GM19193 (cell line): ENCODE measurements around the gene WFDC9.

Experiments
- POLR2A ChIP-seq: IDR thresholded peaks from 4 replicates; pipeline ENCODE4 v1.6.1; 2011; ENCODE audit not compliant: insufficient read depth, insufficient read length; ENCODE audit errors: extremely low read depth

WFDC9 gene

DNA sequence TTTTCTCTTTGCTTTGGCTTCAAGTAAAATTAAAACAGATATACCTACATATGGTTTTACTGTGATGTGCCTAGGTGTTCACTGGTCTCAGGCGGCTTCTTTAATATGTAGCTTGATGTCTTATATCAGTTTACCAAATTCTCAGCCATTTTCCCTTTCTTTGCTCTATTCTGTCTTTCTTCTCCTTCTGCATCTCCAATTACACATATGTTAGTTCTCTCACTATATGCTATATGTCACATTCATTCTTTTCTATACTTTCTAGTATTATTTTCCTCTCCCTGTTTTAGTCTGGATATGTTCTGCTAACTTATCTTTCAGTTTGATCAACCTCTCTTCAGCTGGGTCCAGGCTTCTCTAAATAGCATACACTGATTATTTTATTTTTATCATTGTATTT, 37.6 kb downstream of the WFDC9 start:
- TF ChIP-seq POLR2A: no peak

DNA sequence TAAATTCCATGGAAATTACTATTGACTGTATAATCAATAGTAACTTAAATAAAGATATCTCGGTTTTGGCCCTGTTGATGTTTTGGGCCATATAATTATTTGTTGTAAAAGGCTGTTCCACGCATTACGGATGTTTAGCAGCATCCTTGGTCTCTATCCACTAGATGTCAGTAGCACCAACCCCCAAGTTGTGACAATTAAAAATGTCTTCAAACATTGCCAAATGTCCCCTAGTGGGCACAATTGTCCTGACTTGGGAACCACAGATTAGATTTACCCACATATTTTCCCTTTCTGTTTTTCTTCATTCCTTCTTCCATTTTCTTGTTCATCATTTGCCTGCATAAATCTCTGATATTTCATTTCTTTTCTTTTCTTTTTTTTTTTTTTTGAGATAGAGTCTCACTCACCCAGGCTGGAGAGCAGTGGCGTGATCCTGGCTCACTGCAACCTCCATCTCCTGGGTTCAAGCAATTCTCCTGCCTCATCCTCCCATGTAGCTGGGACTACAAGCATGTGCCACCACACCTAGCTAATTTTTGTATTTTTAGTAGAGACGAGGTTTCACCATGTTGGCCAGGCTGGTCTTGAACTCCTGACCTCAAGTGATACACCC, 38.4 kb downstream of the WFDC9 start:
- no peak for TF ChIP-seq POLR2A

DNA sequence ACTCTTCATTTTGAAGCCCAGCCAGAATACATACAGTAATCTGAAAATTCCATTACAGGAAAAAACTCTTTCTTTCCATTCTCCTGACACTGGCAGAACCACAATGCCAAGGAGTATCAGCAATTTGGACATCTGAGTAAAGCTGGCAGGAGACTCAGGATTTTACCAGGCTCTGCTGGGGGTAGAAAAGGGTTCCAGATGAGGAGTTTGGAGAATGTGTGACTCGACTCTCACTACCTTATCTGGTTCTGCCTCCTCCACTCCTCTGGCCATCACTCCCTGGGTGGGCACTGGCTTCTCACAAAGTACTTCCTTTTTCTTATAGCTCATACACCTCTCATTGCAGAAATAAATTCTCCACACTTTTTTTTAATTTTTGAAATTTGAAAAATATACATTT, 41.4 kb downstream of the WFDC9 start:
- TF ChIP-seq POLR2A: no peak

DNA sequence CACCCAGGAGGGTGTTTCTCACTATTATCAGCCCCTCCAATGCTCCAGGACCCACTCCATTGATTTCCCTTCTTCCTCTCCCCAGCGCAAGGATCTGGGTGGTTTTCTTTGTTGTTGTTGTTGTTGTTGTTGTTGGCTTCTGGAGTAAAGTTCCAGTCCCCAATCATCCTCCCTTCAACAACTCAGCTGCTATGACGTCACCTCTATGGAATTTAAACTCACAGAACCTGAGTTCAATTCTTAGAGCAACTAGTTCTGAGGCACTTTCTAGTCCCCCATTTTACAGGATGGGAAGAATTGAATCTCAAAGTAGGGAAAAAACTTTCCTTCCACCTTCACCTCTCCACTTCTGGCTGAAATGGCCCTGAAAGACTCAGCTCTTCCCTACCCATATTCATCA, 42.3 kb downstream of the WFDC9 start:
- no peak for TF ChIP-seq POLR2A

DNA sequence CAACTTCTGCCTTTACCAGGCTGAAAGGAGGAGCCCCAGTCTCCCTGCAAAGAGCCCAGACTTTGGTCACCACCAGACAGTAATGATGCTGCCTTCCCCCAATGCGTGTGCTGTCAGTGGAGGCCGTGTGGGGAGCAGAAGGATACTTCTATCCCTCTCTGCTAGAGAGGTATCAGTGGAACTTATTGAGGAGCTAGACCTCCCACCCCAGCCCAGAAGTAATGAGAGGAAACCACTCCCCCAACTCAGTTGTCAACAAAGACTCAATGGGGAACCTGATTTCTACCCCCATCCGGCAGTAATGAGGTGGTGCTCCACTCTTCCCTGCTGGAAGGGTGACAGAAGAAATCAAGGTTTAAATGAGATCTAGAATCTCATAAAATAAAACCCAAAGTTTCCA, 47.6 kb downstream of the WFDC9 start:
- no peak for TF ChIP-seq POLR2A

DNA sequence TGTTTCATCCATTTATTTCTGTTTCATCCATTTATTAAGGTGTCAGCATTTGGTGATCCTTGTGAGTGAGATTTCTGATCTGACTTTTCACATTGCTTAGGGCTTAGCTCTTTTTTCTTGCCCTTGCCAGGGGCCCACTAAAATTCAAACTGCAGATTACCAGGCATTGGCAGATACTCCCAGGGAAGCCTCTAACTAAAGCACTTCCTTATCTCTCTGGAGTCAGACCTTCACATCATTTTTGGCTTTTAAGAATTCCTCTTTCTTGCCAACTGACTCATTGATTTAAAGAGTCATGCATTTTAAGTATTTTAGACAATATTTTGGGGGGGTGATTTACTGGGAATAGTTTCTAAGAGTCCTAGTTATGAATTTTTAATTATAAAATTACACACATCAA, 49.4 kb downstream of the WFDC9 start:
- no peak for TF ChIP-seq POLR2A

DNA sequence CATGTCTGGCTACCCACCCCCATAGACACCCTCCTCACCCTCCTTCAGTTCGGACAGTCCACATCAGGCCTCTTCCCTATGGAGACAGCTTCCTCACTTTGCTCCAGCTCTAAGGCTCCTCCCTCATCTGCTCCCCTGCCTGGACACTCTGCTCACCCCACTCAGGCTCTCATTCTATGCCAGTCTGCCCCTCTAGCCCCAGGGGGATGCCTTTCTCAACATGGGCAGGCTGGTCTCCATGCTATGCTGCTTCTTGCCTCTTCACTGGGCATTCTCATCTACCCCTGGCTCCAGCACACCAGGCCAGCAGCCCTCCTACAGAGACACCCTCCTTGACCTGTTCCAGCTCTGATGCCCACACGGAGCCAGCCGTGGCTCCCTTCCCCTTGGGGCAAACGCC, 51.9 kb downstream of the WFDC9 start, which contains the start of gene WFDC8:
Gene WFDC8, minus strand, starts transcription at position 101 of the 400 bp plus-strand sequence. Its CDS starts 37 bp downstream, at position 64.
- no peak for TF ChIP-seq POLR2A

DNA sequence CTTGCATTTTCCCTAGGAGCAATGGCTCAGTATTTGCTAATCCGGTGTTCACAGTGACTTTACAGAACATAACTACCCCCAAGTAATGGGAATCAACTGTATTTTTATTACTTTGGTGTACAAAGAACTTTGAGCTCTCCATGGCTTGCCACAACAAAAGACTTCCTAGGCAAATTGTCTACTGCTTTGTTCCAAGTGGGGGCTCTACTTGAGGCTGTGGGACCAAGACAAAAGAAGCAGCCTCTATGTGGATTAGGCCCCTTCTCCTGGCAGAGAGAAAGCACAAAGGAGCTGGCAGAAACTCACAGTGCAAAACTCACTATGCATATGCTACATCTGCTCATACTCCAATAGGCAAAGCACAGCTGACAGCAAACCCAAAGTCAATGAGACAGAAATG, 52.9 kb downstream of the WFDC9 start:
- TF ChIP-seq POLR2A: no peak

DNA sequence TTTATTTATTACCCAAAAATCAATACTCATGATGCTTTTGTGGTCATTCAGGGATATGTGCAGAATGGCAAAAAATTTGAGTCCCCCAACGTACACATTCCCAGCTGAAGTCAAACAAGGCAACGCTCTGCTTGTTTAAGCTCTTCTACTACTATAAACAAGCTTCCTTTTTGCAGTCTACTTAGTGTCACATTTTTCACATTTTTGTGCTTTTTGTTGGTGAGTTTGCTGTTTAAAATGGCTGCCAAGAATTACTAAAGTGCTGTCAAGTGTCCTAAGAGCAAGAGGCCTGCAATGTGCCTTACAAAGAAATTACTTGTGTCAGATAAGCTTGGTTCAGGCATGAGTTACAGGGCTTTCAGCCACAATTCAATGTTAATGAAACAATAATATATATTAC, 54.1 kb downstream of the WFDC9 start:
- TF ChIP-seq POLR2A: no peak

DNA sequence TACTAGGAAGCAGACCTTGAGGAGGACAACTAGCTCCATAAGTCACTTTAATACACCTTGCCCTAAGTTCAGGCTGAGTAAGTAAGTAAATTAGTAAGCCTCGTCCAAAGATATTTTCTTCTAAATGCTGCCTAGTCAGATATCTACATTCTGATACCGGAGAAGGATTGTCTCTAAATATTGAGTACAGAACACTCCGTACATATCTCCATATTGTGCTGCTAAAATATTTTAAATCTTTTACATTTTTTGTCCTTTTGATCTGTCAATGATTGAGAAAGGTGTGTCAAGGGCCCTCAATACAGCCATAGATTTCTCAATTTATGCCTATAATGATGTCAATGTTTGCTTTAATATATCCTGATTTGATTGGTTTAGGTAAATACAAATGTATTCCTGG, 55.2 kb downstream of the WFDC9 start:
- no peak for TF ChIP-seq POLR2A

DNA sequence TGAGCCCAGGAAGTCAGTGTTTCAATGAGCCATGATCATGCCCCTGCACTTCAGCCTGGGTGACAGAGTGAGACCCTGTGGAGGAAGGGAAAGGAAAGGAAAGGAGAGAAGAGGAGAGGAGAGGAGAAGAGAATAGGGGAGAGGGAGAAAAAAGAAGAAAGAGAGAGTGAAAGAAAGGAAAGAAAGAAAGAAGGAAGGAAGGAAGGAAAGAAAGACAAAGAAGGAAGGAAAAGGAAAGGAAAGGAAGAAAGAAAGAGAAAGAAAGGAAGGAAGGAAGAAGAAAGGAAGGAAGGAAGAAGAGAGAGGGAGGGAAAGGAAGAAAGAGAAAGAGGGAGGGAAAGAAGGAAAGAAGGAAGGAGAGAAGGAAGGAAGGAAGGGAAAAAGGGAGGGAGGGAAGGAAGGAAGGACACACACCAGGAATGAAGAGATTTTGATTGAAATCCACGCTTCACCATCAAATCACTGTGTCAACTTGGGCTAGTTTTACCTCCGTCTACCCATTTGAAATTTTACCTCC, 66.3 kb downstream of the WFDC9 start:
- TF ChIP-seq POLR2A: no peak
